NCI-H1436 (cell line): ENCODE measurements around the gene ZNF141.
A peak's percentile ranks its signal among the peaks of the same experiment; 100 is the strongest.
"Not testable (repeated sequence)": the region's sequence is repeated elsewhere in the genome, so short reads cannot be mapped to it uniquely, and the experiment has no call there.

Experiments used
- DNase-seq: peaks from one replicate; lab custom pipeline; 2025; lab: John Stamatoyannopoulos, UW

ZNF141 gene

GRCh38 chr4:337143-337931, at the start of gene ZNF141:
Gene ZNF141 (plus strand): TSS chr4:337814. CDS start chr4:337984, 170 bp downstream.
- peak; percentile 93 for DNase-seq

DNA sequence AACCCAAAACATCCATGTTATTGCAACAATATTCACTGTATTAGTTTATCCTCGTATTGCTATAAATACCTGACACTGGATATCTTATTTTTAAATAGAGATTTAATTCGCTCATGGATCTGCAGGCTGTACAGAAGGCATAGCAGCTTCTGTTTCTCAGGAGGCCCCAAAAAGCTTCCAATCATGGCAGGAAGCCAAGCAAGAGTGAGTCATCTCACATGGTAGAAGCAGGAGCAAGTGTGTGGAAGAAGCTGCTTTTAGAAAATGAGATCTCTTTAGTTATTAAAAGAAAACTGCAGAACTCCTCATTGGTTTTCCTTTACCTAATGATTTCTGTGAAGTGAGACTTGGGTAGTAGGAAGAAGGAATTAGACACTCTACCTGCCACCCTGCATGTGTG, 48.7 kb upstream of the ZNF141 start:
- no peak for DNase-seq

GRCh38 chr4:294732-295131, 42.9 kb upstream of the ZNF141 start:
- DNase-seq: no peak

DNA sequence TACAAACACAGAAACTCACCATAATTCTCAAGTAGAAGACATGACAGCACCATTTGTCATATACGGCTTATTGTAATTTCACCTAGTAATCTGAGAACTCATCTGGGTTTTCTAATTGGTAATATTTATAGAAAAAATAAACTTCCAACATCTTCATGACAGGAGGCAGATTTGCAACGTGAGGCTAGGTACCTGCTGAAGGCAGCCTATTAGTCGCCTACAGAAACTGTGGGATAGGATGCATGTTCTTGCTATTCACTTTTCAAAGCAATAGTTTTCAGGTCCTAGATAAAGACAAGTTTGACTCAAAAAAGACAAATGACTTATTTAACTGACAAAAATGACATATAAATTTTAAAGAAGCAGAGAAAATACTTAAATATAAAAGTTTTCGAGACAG, 35.2 kb upstream of the ZNF141 start:
- no peak for DNase-seq

GRCh38 chr4:304516-304915, 33.1 kb upstream of the ZNF141 start:
- DNase-seq: not testable (repeated sequence)

DNA sequence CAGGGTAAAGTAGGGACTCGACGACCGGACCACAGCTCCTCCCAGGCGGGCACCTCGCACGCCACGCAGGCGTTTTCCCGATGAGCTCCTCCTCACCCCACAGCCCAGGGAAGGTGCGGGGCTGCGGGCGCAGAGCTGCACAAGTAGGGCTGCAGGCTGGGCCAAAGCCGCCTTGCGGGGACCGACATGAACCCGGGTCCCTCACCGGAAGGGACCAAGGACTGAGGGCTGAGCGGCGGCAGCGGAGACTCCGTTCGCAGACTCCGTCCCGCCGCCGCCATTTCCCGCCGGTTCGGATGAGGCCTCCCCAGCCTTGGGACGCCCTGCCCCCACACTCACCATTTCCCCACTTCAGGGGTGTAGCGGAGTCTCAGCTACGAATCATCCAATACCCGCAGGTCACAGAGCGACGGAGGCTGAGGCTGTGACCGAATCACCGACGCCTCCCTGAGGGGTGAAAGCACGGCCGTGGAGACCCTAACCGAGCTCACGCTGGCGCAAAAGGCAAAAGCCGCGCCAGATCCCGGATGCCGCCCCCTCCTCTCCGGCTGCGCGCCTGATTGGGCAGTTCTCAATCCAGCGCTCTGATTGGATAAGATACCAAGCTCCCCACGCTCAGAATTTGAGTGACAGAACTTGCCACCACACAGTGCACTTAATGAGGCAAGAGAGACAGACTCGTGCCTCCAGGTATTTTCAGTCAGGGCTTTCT, 32.5 kb upstream of the ZNF141 start, which contains the start of gene ZNF732:
TSS of gene ZNF732 (minus strand) at position 506 of the 712 bp plus-strand sequence. CDS start at position 342, 164 bp downstream.
- DNase-seq: no peak

DNA sequence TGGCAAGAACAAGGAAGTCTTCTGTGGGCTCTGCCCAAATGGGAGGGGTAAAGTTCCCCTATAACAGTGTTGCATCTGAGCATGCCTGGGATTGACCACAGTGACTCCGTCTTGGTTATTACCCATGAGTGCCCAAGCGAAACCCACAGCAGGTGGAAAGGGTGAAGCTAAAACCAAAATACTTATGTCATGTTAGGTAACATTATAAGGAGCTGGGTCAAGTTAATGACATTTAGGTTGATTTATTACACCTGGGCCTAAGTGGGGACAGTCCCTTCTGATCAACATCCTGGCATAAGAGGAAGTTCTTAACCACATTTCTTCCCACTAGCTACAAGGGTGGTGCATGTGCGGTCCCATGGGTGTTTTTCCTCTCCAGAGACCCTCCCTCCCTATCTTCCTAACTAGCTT, 31.1 kb upstream of the ZNF141 start:
- DNase-seq: no peak

GRCh38 chr4:309807-310206, 27.8 kb upstream of the ZNF141 start:
- DNase-seq: no peak

- no peak for DNase-seq
Observed at GRCh38 chr4:314296-314903, 23.2 kb upstream of the ZNF141 start.

- no peak for DNase-seq
Observed at GRCh38 chr4:328729-329128, 8.9 kb upstream of the ZNF141 start.

GRCh38 chr4:335515-335914, 2.1 kb upstream of the ZNF141 start:
- no peak for DNase-seq

DNA sequence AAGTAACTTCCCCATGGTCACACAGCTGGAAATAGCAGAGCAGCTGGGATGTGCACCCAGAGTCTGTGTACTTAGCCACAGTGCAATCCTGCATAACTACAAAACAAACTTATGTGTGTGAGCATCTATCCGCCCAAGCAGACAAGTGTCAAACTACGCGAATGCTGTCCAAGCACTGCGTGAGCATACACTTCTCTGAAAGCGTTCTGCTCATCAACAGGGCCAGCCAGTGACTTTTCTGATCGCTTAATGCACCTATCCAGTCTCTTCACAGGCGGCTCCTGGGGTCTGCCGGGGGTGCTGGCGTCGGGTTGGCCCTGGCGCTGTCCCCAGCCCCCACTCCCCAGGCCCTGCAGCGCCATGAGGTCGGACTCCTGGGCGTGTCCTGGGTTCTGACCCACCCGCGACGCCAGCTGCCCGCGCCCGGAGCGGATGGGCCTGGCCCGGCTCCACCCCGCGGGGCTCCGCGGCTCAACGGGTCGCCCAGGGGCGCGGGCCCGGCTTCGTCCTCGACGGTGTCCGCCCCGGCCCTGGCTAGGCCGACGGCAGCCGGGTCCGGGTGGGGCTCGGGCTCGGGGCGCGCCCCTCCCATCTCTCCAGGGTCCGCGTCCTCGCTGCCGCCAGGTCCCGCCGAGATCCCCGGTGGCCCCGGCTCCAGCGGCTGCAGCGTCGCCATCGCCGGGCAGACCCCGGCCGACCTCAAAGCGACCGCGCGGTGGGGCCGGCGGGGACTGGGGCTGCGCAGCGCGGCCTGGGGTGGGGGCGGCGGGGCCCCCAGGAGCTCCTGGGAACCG, 1.3 kb upstream of the ZNF141 start:
- DNase-seq: no peak

GRCh38 chr4:336893-337142, 796 bp upstream of the ZNF141 start:
- no peak for DNase-seq

DNA sequence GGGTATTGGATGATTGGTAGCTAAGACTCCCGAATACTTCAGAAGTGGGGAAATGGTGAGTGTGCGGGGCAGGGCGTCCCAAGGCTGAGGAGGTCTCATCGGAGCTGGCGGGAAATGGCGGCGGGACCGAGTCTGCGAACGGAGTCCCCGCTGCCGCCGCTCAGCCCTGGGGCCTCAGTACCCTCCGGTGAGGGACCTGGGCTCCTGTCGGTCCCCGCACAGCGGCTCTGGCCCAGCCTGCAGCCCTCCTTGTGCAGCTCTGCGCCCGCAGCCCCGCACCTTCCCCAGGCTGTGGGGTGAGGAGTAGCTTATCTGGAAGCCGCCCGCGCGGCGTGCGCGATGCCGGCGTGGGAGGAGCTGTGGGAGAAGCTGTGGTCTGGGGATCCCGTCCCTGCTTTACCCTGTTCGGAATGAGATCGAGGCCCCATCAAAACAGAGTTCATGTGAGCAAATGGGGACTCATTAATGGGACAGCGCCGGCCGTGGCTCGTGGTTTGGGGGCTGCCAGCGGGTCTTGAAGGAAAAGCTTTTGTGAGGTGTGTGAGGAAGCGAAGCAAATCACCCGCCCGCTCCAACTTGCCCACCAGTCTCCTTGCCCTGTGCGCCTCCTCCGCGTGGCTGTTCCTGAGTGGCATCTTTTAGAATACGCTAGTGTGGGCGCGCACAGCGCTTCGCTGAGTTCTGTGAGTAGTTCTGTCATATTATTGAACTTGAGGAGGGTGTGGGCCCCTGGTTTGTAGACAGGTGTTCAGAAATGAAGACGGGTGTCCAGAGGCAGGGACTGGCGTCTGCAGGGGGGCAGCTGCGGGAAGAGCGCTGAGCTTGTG, 531 bp downstream of the ZNF141 start:
- no peak for DNase-seq

DNA sequence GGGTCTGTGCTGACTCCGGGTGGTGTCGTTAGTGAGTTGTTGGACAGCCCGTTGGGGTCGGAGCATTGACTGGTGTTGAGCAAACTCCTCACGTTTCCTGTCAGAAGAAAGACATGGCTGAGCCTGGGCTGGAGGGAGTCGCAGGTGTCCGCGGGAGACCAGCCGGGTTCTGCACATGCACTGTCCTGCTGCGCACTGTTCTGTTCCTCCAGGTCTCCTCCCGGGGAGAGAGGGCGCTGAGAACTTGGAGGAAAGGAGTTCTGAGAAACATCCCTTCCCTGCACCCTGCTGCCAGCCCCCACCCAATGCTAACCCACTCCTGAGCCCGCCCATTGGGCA, 1.1 kb downstream of the ZNF141 start:
- DNase-seq: no peak

DNA sequence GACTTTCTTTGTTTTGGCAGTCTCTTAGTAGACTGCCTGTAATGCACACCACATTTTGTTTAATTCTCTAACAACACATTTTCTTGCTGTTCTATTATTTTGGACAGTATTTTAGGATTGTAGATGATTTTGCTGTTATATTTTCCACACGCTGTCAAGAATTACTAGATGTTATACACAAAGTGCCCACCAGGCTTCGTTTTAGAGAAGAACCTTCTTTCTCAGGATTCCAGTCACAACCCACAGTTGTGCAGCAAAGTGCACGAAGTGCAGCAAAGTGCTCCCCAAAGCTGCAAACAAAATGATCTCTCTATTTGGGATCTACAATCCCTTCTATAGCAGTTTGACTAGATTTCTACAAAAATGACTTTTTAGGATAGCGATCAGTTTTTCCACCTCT, 2.4 kb downstream of the ZNF141 start:
- no peak for DNase-seq

DNA sequence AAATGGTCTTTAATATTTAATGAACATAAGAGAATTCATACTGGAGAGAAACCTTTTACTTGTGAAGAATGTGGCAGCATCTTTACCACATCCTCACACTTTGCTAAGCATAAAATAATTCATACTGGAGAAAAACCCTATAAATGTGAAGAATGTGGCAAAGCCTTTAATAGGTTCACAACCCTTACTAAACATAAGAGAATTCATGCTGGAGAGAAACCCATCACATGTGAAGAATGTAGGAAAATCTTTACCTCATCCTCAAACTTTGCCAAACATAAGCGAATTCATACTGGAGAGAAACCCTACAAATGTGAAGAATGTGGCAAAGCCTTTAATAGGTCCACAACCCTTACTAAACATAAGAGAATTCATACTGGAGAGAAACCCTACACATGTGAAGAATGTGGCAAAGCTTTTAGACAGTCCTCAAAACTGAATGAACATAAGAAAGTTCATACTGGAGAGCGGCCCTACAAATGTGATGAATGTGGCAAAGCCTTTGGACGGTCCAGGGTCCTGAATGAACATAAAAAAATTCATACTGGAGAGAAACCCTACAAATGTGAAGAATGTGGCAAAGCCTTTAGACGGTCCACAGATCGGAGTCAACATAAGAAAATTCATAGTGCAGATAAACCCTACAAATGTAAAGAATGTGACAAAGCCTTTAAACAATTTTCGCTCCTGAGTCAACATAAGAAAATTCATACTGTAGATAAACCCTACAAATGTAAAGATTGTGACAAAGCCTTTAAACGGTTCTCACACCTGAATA, 35.6 kb downstream of the ZNF141 start:
- no peak for DNase-seq

DNA sequence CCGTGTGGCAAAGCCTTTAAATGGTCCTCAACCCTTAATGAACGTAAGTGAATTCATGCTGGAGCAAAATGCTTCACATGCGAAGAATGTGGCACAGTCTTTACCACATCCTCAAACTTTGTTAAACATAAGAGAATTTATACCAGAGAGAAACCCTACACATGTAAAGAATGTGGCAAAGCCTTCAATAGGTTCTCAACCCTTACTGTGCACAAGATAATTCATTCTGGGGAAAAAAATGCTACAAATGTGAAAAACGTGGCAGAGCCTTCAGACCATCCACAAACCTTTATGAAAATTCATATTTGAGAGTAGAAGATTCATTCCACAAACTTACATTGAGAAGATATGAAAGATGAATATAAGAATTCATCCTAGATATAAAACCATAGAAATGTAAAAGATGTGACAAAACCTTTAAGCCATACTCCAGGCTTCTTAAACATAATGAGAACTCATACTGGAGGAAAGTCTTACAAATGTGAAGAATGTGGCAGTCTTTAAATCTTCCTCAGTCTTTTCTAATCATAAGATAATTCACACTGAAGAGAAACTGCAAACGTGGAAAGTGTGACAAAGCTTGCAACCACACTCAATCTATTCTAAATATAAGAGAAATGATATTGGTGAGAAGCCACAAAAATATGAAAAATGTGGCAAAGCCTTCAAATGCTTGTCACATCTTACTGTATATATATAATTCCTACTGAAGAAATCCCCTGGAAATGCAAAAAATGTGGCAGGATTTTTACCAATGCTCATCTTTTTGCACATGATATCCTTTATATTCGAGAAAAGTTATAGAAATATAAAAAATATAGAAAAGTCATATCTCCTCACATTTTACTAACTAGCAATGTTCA, 36.9 kb downstream of the ZNF141 start:
- no peak for DNase-seq

DNA sequence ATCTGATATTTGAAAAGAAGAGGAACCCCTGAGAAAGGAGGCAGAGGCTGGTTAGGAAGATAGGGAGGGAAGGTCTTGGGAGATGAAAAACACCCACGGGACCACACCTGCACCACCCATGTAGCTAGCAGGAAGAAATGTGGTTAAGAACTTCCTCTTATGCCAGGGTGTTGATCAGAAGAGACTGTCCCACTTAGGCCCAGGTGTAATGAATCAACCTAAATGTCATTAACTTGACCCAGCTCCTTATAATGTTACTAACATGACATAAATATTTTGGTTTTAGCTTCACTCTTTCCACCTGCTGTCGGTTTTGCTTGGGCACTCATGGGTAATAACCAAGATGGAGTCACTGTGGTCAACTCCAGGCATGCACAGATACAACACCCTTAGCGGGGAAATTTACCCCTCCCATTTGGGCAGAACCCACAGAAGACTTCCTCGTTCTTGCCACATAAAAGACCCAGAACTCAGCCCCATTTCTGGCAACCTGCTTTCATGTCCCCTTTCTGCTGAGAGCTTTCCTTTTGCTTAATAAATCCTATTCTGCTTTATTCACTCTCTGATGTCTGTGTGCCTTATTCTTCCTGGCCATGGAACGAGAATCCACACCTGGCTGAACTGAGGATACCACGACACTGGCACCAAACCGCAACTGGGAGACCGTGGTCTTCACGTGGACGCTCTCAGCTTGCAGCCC, 46.8 kb downstream of the ZNF141 start:
- DNase-seq: no peak
